SU-DHL-6 (cell line): ENCODE results near the gene KRT73.

Experiments used
- H2AFZ ChIP-seq: fragments of 200-600 bp; sonication (generic); 2 replicates; pipeline ENCODE4 v1.6.1; 2014; ENCODE audit warnings: low read depth, mild to moderate bottlenecking, moderate library complexity, mixed read lengths, antibody characterized with exemption, low read length; ENCODE audit not compliant: severe bottlenecking
- H3F3A ChIP-seq: fragments of 200-600 bp; shearing (Covaris generic); 2 replicates; pipeline ENCODE4 v1.6.0; 2016; ENCODE audit warnings: antibody characterized with exemption, mild to moderate bottlenecking; ENCODE audit not compliant: insufficient read depth
- H3K27ac ChIP-seq: fragments of 200-600 bp; sonication (generic); 2 replicates; pipeline ENCODE4 v1.5.1; 2016; ENCODE audit warnings: low read depth, mild to moderate bottlenecking, low read length, moderate library complexity, mixed read lengths
- H3K27me3 ChIP-seq: fragments of 200-600 bp; sonication (generic), shearing (Covaris generic); 2 replicates; pipeline ENCODE4 v1.6.0; 2014; ENCODE audit warnings: mild to moderate bottlenecking, low read length
- H3K36me3 ChIP-seq: fragments of 200-600 bp; sonication (generic); 2 replicates; pipeline ENCODE4 v1.6.1; 2014; ENCODE audit warnings: mild to moderate bottlenecking, low read length, mixed read lengths
- H3K4me2 ChIP-seq: fragments of 300-600, 200-600 bp; shearing (Covaris generic), sonication (generic); 2 replicates; pipeline ENCODE4 v1.6.0; 2014; ENCODE audit warnings: low read length, low read depth, mild to moderate bottlenecking; ENCODE audit not compliant: poor library complexity, severe bottlenecking
- H3K4me3 ChIP-seq: fragments of 200-600 bp; sonication (generic); 2 replicates; pipeline ENCODE4 v1.5.1; 2014; ENCODE audit warnings: antibody characterized with exemption, low read length, mild to moderate bottlenecking, mixed read lengths; ENCODE audit not compliant: insufficient read depth, poor library complexity, severe bottlenecking
- H3K79me2 ChIP-seq: fragments of 200-600 bp; sonication (generic); 2 replicates; pipeline ENCODE4 v1.6.1; 2014; ENCODE audit warnings: mild to moderate bottlenecking, low read length, moderate library complexity; ENCODE audit not compliant: insufficient read depth
- H3K9ac ChIP-seq: fragments of 200-600 bp; sonication (generic); 2 replicates; pipeline ENCODE4 v1.7.0; 2014; ENCODE audit warnings: mild to moderate bottlenecking, low read length
- H3K9me2 ChIP-seq: fragments of 200-600 bp; sonication (generic); replicated peaks from 2 replicates; pipeline ENCODE4 v1.6.1; 2014; ENCODE audit warnings: low read length; ENCODE audit not compliant: insufficient read depth
- H3K9me3 ChIP-seq: fragments of 200-600 bp; sonication (generic); 2 replicates; pipeline ENCODE4 v1.6.1; 2014; ENCODE audit warnings: low read length, mixed read lengths; ENCODE audit not compliant: insufficient read depth
- H4K20me1 ChIP-seq: fragments of 200-600 bp; sonication (generic); 2 replicates; pipeline ENCODE4 v1.6.1; 2014; ENCODE audit warnings: low read depth, mild to moderate bottlenecking, antibody characterized with exemption, low read length, moderate library complexity, mixed read lengths
- EZH2phosphoT487 ChIP-seq: fragments of 200-600 bp; sonication (generic), shearing (Covaris generic); conservative IDR thresholded peaks from 2 replicates; pipeline ENCODE4 v1.6.1; 2018; ENCODE audit warnings: mild to moderate bottlenecking, antibody characterized with exemption, low read length, moderate library complexity, mixed read lengths
- TF ChIP-seq, protein P1 (sequence below): fragments of 200-600 bp; sonication (generic); IDR thresholded peaks from one replicate; pipeline ENCODE4 v1.5.1; 2017; ENCODE audit warnings: antibody characterized with exemption, mild to moderate bottlenecking, low read length, moderate library complexity; ENCODE audit not compliant: insufficient read depth, poor library complexity, severe bottlenecking

The KRT73 gene

DNA sequence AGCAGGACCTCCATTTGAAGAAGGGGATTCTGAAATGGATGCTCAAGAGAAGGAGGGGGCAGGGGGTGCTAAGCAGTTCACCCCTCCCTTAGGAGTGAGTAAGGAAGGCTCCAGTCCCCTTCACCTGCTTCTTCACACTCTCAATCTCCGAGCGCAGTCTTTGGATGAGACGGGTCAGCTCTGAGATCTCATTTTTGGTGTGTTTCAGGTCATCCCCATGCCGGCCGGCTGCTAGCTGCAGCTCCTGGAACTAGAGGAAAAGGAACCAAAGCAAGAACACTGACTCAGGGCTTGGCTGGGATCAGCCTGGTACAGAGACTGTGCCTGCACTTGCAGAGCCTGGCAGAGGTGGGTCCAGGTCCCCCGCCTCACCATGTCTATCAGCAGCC is 7.3 kb downstream of the KRT73 start:
- Histone ChIP-seq H3K9me3 (no peaks in the 10 kb centered on the region), H3F3A (no peaks in the 10 kb centered on the region), H3K4me3 (no peak overlapping the region), H2AFZ (no peak overlapping the region), H3K9me2 (no peaks in the 10 kb centered on the region), H3K27me3 (no peaks in the 10 kb centered on the region), H3K9ac (no peak overlapping the region), H3K4me2 (no peak overlapping the region), H3K27ac (no peak overlapping the region), H3K79me2 (no peaks in the 10 kb centered on the region), H3K36me3 (no peaks in the 10 kb centered on the region), H4K20me1 (no peaks in the 10 kb centered on the region)
- TF ChIP-seq, protein P1, sequence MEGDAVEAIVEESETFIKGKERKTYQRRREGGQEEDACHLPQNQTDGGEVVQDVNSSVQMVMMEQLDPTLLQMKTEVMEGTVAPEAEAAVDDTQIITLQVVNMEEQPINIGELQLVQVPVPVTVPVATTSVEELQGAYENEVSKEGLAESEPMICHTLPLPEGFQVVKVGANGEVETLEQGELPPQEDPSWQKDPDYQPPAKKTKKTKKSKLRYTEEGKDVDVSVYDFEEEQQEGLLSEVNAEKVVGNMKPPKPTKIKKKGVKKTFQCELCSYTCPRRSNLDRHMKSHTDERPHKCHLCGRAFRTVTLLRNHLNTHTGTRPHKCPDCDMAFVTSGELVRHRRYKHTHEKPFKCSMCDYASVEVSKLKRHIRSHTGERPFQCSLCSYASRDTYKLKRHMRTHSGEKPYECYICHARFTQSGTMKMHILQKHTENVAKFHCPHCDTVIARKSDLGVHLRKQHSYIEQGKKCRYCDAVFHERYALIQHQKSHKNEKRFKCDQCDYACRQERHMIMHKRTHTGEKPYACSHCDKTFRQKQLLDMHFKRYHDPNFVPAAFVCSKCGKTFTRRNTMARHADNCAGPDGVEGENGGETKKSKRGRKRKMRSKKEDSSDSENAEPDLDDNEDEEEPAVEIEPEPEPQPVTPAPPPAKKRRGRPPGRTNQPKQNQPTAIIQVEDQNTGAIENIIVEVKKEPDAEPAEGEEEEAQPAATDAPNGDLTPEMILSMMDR, result no peak
- TF ChIP-seq EZH2phosphoT487, result no peak

DNA sequence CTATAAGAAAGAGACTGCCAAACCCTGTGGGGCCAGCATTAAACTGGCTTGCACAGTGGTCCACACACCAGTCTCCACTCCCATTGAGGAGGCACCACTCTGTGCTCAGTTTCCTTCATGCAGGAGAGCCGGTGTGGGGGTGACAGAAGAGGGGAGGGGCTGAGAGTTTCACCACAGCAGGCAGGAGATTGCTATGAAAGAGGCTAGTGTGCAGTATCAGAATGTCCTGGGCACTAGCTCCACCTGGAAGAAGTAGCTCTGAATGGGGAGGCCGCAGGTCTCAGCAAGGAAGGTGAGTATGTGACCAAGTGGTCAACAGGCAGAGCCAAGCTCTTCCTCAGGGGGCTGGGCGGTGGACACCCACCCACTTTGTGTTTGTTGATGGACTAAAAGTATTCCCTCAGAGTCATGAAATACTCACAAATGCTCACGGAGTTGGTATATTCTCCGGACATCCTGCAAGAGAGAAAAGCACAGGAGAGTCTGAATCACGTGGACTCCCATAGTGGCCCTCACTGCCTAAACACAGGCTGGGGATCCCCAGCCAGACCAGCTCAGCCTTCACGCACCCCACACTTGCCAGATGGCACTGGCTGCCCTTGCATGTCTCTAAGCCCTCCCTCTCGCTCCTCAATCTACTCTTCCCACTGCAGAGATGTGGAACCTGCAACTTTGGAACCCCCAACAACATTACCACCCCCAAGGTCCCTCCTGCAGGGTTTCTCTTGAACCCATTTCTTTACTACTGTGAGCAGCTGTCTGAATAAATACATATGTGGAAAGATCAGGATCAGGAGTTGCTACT is 9.3 kb downstream of the KRT73 start:
- H3K9me2 ChIP-seq, result no peaks in the 10 kb centered on the region
- no peaks in the 10 kb centered on the region for H3K27me3 ChIP-seq
- no peaks in the 10 kb centered on the region for H4K20me1 ChIP-seq
- no peak overlapping the region for H3K4me2 ChIP-seq
- no peaks in the 10 kb centered on the region for H3K36me3 ChIP-seq
- H2AFZ ChIP-seq, result no peak overlapping the region
- H3K9ac ChIP-seq, result no peak overlapping the region
- no peak for TF ChIP-seq EZH2phosphoT487
- TF ChIP-seq, protein P1, result no peak
- H3K4me3 ChIP-seq, result no peak overlapping the region
- H3K27ac ChIP-seq, result no peak overlapping the region
- no peaks in the 10 kb centered on the region for H3K9me3 ChIP-seq
- H3K79me2 ChIP-seq, result no peaks in the 10 kb centered on the region
- H3F3A ChIP-seq, result no peaks in the 10 kb centered on the region

DNA sequence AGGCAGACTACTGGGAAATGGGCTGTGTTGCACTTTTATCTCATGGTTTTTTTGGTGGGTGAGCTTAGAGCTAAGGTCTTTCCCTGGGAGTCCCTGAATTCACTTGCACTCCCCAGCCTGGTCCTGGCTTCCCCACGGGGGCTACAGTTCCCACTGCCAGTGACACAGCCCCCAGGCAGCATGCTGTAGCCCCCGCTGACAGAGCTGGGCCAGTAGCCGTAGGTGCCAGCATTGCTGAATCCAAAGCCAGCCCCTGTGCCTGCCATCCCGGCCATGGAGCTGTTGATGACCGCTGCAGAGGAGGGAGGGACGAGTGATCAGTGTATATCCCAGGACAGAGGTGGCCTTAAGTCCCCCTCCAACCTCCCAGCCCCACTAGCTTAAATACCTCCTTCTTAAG is 10.2 kb downstream of the KRT73 start:
- Histone ChIP-seq H3K4me3 (no peak overlapping the region), H3K4me2 (no peak overlapping the region), H3K27ac (no peak overlapping the region), H3K36me3 (no peaks in the 10 kb centered on the region), H4K20me1 (no peaks in the 10 kb centered on the region), H3K9me2 (no peaks in the 10 kb centered on the region), H3K27me3 (no peaks in the 10 kb centered on the region), H3K9ac (no peak overlapping the region), H3K9me3 (no peaks in the 10 kb centered on the region), H2AFZ (no peak overlapping the region), H3K79me2 (no peaks in the 10 kb centered on the region), H3F3A (no peaks in the 10 kb centered on the region)
- no peak for TF ChIP-seq EZH2phosphoT487
- TF ChIP-seq, protein P1, result no peak
